Epithelial cell of esophagus (primary cell): Measurements from ENCODE around the gene MRPS17.
A peak's percentile ranks its signal among the peaks of the same experiment; 100 is the strongest.

Source experiments
- DNase-seq: peaks from one replicate; pipeline ENCODE4 v3.0.0; 2010; ENCODE audit warnings: low read depth
- H3K4me3 ChIP-seq: 2 replicates; pipeline ENCODE4 v1.5.1; 2011; ENCODE audit warnings: mild to moderate bottlenecking, low read length, control low read depth
- TF ChIP-seq, protein P1 (sequence below): IDR thresholded peaks from 2 replicates; pipeline ENCODE4 v1.5.1; 2011; ENCODE audit warnings: low read depth, mild to moderate bottlenecking, low read length, control low read depth, inconsistent platforms; ENCODE audit not compliant: insufficient read depth; ENCODE audit errors: missing control alignments

The MRPS17 gene

DNA sequence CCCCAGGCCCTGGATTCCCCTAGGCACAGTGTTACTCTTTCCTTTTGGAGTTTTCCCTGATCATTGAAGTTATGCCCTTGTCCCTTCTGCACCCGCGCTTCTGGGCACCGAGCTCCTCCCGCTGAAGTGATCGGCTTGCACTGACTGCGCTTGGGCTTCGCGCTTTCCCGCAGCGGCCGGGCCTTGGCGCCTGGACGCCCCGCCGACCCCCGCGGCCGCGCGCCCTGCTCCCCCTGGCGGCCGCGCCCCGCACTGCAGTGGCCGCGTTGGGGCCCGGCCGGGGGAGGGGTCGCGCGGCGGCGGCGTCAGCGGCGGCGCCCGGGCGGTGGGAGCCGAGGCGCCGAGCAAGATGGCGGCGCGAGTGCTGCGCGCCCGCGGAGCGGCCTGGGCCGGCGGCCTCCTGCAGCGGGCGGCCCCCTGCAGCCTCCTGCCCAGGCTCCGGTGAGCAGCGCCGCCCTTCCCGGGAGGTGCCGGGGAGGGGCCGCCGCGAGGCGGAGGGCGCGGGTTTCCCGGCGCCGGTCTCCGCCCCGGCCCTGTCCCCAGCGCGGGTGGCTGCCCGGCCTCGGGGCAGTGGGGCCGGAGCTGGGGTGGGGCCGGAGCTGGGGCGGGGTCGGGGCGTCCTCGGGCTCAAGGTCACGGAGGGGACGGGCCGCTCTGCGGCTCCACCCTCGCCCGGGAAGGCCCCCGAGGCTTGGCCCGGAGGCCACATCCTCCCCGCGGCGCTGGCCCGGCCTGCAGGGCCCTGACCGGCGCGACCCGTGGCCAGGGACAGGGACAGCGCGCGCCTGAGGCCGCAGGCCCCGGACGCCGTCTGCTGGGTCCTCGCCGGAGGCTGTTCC lies 12.8 kb downstream of the MRPS17 start, which contains the start of gene NIPSNAP2:
Gene NIPSNAP2, plus strand, starts transcription at position 325 of the 839 bp plus-strand sequence. Its CDS starts 25 bp downstream, at position 350.
- H3K4me3 ChIP-seq, result peak within 1 kb of the TSS; percentile 55
- peak; percentile 34 for DNase-seq
- TF ChIP-seq, protein P1, sequence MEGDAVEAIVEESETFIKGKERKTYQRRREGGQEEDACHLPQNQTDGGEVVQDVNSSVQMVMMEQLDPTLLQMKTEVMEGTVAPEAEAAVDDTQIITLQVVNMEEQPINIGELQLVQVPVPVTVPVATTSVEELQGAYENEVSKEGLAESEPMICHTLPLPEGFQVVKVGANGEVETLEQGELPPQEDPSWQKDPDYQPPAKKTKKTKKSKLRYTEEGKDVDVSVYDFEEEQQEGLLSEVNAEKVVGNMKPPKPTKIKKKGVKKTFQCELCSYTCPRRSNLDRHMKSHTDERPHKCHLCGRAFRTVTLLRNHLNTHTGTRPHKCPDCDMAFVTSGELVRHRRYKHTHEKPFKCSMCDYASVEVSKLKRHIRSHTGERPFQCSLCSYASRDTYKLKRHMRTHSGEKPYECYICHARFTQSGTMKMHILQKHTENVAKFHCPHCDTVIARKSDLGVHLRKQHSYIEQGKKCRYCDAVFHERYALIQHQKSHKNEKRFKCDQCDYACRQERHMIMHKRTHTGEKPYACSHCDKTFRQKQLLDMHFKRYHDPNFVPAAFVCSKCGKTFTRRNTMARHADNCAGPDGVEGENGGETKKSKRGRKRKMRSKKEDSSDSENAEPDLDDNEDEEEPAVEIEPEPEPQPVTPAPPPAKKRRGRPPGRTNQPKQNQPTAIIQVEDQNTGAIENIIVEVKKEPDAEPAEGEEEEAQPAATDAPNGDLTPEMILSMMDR, result peak; percentile 19

DNA sequence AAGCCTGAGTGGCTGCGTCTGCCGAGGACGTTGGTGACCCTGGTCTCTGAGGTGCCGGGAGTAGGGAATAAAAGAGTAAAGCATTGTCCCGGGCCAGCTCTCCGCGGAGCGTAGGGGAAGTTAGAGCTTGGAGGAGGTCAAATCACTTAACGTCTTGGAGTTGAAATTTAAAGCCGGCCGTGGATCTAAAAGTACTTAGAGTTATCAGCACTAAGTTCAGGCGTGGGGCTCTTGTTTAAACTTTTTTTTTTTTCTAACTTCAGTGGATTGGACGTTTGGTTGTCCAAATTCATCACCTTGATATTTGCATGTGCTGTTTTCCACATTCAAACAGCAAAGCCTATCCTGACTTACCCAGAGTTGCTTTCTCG lies 13.4 kb downstream of the MRPS17 start:
- peak; percentile 36 for DNase-seq
- H3K4me3 ChIP-seq, result peak overlapping the region; percentile 48
- TF ChIP-seq, protein P1, result no peak

- TF ChIP-seq, protein P1, result no peak
- peak overlapping the region; percentile 5 for H3K4me3 ChIP-seq
- DNase-seq, result peak; percentile 87
These were observed 14.2 kb downstream of the MRPS17 start for GRCh38 chr7:55965805-55966421.

DNA sequence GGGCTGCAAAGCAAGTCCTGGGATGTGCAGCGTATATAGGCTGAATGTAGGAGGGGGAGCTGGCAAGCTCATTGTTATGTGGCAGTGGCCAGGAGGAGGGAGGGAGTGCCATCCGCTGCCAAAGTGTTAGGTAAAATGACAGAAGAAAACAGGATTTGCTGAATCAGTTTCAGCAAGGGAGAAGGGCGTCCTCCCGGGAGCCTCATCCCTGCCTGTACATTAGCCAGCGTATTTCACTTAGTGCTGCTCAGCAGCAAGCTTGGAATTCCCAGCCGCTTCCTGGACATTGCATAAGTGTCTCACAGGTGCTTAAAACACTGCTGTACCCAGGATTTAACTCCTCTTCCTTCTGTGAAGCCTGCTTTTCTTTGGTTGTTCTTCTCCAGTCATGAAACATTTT lies 15.2 kb downstream of the MRPS17 start:
- peak; percentile 62 for DNase-seq
- no peak overlapping the region for H3K4me3 ChIP-seq
- TF ChIP-seq, protein P1, result no peak

GRCh38 chr7:55969391-55969790 lies 17.7 kb downstream of the MRPS17 start:
- H3K4me3 ChIP-seq, result no peak overlapping the region
- DNase-seq, result no peak
- TF ChIP-seq, protein P1, result no peak

- TF ChIP-seq, protein P1, result no peak
- no peak for DNase-seq
- H3K4me3 ChIP-seq, result no peak overlapping the region
These were observed 18.9 kb downstream of the MRPS17 start for GRCh38 chr7:55970561-55970960.
